VCaP (cell line): ENCODE data around the gene CDH11.

Source experiments
- H3K27ac ChIP-seq: fragments of 450-650 bp; 2 replicates; pipeline ENCODE4 v1.5.1; 2017
- TF ChIP-seq, protein P1 (sequence below): fragments of 450-650 bp; conservative IDR thresholded peaks from 2 replicates; pipeline ENCODE4 v1.5.1; 2017; ENCODE audit warnings: mild to moderate bottlenecking, moderate library complexity

The CDH11 gene

DNA sequence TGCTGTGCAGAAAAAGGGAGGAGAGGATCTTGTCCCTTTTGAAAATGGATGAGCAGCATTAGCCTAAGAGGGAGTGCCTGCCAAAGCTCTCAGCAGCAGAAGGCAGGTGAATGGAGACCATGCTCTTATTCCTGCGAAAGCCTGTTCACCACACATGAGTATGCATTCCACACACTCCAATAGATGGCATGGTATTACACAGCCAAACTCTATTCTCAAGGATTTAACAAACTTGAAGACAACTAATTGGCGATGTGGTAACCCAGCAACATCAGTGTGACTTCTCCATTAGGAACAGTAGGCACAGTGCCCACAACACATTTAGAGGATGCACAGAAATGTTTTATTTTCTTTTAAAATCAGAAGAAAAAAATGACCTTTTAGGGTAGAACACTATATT lies 77.8 kb downstream of the CDH11 start:
- no peak overlapping the region for H3K27ac ChIP-seq
- TF ChIP-seq, protein P1, sequence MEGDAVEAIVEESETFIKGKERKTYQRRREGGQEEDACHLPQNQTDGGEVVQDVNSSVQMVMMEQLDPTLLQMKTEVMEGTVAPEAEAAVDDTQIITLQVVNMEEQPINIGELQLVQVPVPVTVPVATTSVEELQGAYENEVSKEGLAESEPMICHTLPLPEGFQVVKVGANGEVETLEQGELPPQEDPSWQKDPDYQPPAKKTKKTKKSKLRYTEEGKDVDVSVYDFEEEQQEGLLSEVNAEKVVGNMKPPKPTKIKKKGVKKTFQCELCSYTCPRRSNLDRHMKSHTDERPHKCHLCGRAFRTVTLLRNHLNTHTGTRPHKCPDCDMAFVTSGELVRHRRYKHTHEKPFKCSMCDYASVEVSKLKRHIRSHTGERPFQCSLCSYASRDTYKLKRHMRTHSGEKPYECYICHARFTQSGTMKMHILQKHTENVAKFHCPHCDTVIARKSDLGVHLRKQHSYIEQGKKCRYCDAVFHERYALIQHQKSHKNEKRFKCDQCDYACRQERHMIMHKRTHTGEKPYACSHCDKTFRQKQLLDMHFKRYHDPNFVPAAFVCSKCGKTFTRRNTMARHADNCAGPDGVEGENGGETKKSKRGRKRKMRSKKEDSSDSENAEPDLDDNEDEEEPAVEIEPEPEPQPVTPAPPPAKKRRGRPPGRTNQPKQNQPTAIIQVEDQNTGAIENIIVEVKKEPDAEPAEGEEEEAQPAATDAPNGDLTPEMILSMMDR, result no peak

DNA sequence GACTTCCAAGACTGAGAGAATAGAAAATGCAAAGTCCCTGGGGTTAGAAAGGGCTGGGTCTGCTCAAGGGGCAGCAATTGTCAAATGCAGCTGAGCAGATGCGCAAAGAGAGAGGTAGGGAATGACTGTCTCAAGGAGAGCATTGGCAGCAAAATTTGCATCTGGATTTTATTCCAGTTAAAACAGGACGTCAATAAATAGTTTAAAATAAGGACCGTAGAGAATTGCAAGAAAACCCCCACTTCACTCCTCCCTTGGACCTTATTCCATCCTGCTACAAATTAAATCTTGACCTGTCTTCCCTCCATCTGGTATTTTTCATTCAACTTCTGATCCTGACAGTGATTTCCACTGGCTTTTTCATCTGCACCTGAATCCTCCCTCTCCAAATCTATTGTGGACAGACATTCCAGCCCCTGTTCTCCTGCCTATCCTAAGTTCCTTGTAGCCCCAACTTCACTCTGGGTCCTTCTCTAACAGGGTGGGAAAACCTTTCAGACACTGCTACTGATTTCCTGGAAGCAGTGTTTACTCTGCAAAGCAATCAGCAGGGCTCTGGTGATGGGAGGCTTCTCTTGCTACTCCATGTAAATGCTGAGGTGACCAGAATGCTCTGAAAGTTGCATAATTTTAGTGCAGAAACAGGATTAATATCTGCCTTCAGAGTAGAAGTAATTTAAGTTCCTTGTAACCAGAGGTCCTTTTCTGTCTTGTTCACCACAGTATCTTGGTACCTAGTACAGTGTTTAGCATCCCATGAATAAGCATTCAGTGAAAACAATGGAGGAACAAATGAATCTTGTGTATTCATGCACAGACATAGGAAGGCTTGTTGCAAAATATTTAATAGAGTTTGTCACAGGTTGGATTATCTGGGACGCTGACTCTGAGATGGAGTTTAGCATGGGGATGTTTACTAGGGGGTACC lies 79.2 kb downstream of the CDH11 start:
- TF ChIP-seq, protein P1, result no peak
- no peak overlapping the region for H3K27ac ChIP-seq

DNA sequence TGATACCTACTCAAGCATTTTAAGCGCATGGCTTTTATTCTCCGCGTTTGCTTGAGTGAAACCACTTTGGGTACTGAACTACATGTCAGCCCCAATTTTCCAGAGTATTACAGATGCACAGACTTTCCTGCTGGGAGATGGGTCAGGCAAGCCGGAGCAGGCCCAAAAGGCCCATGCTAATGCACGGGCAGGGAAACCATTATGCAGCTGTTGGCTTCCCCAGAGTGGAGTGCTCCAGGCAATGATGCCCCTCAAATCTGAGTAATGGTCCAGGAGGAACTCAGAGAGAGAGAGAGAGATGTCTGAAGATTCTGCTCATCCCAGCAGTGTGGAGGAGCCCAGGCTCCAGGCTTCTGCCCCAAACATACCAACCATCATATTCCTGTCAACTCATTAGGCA lies 80.2 kb downstream of the CDH11 start:
- TF ChIP-seq, protein P1, result no peak
- H3K27ac ChIP-seq, result no peak overlapping the region

DNA sequence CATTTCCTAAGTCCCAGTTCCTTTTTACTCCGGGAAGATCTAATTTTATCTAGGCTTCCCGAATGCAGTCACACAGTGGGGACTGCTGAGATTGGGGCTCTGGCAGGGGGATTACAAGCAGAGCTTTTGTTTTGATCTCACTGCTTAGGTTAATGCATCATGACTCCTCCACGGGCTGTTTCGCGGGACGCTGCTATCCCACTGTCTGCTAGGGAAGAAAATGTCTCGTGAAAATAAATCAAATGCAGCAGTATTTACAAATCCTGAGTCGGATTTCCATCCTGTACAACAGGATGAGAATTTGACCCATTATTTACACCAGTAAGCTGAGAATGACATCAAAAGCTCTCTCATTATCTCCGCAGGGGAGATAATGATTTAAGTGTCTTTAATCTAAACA lies 83.8 kb downstream of the CDH11 start:
- TF ChIP-seq, protein P1, result no peak

DNA sequence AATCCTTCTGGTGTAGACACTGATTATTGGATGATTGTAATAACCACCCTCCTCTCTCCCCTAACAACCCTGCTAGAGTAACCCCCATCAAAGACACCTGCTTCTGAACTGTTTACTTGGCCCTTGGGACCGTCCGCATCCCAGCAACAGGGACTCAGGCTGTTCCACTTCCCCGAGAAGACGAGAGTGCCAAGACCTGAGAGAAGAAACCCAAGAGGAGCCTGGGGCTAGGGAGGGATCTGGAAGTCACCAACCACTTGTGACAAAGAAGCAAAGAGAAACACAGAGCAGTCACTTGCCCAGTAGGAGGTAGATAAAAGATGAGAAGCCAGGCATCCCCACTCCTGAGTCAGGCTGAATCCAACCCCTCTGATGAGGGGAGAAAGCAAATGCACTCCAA lies 84.3 kb downstream of the CDH11 start:
- TF ChIP-seq, protein P1, result no peak
- H3K27ac ChIP-seq, result no peak overlapping the region

More for the DNA sequence above, 83.8 kb downstream of the CDH11 start:
- no peak overlapping the region for H3K27ac ChIP-seq

DNA sequence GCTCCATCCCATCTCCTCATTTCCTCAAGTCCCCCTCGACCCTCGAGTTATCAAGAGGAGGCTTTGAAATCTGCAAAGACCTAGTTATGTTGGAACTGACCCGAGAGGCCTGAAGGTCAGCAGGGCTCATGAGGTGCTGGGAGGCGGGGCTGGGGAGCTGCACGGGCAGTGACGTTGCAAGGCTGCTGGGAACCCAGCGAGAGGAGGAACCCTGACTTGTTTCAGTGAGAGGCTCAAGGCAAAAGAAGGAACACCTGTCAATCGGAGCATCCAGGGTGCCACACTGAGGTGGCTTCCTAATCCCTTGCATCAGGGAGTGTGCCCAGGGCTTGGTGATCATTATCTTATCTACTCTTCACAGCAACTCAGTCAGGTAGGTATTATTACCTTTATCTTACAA lies 86.9 kb downstream of the CDH11 start:
- TF ChIP-seq, protein P1, result no peak
- H3K27ac ChIP-seq, result no peak overlapping the region

DNA sequence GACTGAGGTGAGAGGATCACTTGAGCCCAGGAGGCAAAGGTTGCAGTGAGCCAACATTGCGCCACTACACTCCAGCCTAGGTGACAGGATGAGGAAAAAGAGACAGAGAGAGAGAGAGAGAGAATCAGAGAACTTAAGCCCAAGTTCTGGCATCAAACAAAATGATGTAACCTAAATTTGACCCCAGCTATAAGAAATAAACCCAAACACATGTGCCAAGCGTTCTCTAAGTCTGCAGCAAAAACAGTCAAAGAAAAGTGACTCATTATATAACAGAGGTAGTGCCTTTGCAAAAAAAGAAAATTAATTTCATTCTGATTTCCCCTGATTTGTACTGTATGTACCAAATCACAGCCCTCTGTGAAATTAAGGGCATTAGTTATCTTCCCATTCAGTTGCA lies 89.5 kb downstream of the CDH11 start:
- TF ChIP-seq, protein P1, result no peak
- no peak overlapping the region for H3K27ac ChIP-seq
